VCaP (cell line): Measurements from ENCODE around the gene WNT3A.

Experiments used
- H3K27ac ChIP-seq: fragments of 450-650 bp; 2 replicates; pipeline ENCODE4 v1.5.1; 2017
- TF ChIP-seq, protein P1 (sequence below): fragments of 450-650 bp; conservative IDR thresholded peaks from 2 replicates; pipeline ENCODE4 v1.5.1; 2017; ENCODE audit warnings: mild to moderate bottlenecking, moderate library complexity

WNT3A gene

DNA sequence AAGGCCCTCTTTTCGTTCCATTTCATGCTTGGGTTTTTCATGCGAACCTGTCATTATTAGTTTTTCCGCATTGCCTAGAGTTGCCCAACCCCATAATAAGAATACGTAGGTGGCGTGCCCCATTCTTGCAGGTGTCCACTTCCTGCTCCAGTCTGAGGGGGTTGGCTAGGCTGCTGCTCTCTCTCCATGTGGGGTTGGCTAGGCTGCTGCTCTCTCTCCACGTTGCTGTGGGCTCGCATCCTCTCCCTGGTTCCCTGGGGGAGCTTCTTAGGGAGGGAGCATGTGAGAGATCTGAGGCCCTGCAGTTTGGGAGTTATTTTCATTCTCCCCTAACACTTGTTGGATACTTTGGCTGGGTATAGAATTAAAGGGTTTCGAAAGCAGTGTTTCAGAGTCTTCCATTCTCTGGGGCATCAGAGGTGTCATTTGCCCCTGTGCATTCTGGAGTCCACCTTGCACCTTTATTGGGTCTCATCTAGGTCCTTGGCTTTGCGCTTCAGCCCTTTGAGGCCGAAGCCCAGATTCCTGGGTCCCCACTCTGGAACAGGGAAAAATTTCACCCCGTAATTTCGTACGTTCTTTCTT, 87.7 kb downstream of the WNT3A start:
- TF ChIP-seq, protein P1, sequence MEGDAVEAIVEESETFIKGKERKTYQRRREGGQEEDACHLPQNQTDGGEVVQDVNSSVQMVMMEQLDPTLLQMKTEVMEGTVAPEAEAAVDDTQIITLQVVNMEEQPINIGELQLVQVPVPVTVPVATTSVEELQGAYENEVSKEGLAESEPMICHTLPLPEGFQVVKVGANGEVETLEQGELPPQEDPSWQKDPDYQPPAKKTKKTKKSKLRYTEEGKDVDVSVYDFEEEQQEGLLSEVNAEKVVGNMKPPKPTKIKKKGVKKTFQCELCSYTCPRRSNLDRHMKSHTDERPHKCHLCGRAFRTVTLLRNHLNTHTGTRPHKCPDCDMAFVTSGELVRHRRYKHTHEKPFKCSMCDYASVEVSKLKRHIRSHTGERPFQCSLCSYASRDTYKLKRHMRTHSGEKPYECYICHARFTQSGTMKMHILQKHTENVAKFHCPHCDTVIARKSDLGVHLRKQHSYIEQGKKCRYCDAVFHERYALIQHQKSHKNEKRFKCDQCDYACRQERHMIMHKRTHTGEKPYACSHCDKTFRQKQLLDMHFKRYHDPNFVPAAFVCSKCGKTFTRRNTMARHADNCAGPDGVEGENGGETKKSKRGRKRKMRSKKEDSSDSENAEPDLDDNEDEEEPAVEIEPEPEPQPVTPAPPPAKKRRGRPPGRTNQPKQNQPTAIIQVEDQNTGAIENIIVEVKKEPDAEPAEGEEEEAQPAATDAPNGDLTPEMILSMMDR = no peak
- no peak overlapping the region for H3K27ac ChIP-seq

GRCh38 chr1:228095161-228095560, 88.4 kb downstream of the WNT3A start:
- no peak overlapping the region for H3K27ac ChIP-seq
- TF ChIP-seq, protein P1 = no peak

- TF ChIP-seq, protein P1 = no peak
Measured at GRCh38 chr1:228095938-228096337, 89.1 kb downstream of the WNT3A start.

DNA sequence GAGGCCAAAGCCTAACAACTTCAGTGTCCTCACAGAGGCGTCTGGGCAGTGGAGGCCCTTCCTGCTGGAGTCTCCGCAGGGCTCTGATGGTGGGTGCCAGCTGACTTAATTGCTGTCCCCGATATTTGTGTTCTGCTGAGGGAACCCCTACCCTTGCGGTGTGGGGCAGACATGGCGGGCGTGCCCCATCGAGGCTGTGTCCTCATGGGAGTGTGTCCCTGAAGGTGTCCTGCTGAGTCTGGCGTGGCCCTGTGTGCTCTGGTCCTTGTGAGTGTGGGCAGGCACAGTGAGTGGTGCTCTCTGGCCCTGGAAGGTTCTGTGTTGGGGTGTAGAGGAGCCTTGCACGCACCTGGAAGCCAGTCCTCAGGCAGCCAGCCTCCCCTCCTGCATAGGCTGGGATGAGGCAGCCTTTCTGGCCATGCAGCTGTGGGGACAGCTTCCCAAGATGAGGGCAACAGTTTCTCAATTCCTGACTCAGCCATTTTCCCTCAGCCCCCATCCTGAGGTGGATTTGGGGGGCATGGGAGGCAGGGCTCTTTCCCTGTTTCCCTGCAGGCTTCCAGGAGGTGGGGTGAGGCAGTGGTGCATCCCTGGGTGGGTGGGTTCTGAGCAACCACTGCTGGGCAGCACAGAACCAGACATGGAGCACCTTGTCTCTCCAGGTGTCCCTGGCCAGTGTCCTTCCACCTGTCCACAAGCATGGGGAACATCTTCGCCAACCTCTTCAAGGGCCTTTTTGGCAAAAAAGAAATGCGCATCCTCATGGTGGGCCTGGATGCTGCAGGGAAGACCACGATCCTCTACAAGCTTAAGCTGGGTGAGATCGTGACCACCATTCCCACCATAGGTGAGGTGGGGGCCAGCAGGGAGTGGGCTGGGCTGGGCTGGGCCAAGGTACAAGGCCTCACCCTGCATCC, 89.9 kb downstream of the WNT3A start:
- TF ChIP-seq, protein P1 = no peak

More at GRCh38 chr1:228095938-228096337, 89.1 kb downstream of the WNT3A start:
- H3K27ac ChIP-seq = no peak overlapping the region

GRCh38 chr1:228097333-228098081, 90.7 kb downstream of the WNT3A start:
- TF ChIP-seq, protein P1 = no peak
- H3K27ac ChIP-seq = no peak overlapping the region

More for the DNA sequence above, 89.9 kb downstream of the WNT3A start:
- H3K27ac ChIP-seq = no peak overlapping the region

GRCh38 chr1:228098323-228098931, 91.6 kb downstream of the WNT3A start:
- no peak overlapping the region for H3K27ac ChIP-seq
- TF ChIP-seq, protein P1 = no peak

DNA sequence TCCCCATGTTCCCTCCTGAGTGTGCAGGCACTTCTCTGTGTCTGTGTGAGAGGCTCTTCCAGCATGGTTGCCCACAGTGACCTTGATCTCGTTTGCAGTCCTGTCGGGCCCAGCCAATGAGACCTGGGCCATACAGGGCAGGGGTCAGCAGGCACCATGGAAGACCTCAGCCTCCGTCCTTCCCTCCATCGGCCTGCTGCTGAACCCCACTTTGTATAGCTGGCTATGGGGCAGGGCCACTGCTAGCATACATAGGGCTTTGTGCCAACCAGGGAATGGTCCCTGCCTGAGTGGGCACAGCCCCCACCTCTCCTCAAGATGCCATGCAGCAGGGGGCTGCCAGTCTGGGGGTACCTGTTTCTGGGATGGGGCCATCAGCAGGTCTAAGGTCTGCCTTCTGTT, 92.5 kb downstream of the WNT3A start:
- TF ChIP-seq, protein P1 = no peak
- no peak overlapping the region for H3K27ac ChIP-seq
